PC-9 (cell line): Measurements from ENCODE around the gene S100A4. TPM values are rescaled to one million over a fixed set of nuclear protein-coding genes. Genes with fewer than 3 reads are reported as not detected.

Source experiments
- BruUV-seq: library from RNA; stranded (reverse); fragments of 400-500 nt; replicated peaks from 2 replicates; lab custom pipeline; 2021; lab: Mats Ljungman, UMichigan
- CTCF ChIA-PET: fragments of 300-600 bp; sonication (Branson Sonifier 250); formaldehyde crosslinking; loops from one replicate; lab custom pipeline; 2022; ENCODE audit warnings: antibody characterized with exemption; lab: Charles Lee
- POLR2A ChIA-PET: fragments of 300-600 bp; sonication (Branson Sonifier 250); formaldehyde crosslinking; loops from one replicate; lab custom pipeline; 2022; ENCODE audit warnings: antibody characterized with exemption; ENCODE audit not compliant: unreplicated experiment; lab: Charles Lee
- DNase-seq, 2 experiments: peaks; one replicate each; pipeline versions ENCODE4 v3.0.0 to v3.0.0-alpha.2; 2015 to 2022; ENCODE audit warnings: mixed read lengths in 1 of 2
- H2AFZ ChIP-seq: fragments of 200-600 bp; sonication (generic); 2 replicates; pipeline ENCODE4 v1.8.1; 2017; ENCODE audit warnings: antibody characterized with exemption
- H3F3A ChIP-seq: fragments of 200-600 bp; sonication (generic); 2 replicates; pipeline ENCODE4 v1.8.1; 2017; ENCODE audit warnings: antibody characterized with exemption, mild to moderate bottlenecking, low read depth; ENCODE audit not compliant: insufficient read depth
- H3K27ac ChIP-seq: fragments of 200-600 bp; sonication (generic); 2 replicates; pipeline ENCODE4 v1.6.1; 2016; ENCODE audit warnings: mixed run types
- H3K27me3 ChIP-seq: fragments of 200-600 bp; sonication (generic); 2 replicates; pipeline ENCODE4 v1.6.1; 2016; ENCODE audit warnings: low read depth, mixed run types; ENCODE audit not compliant: insufficient read depth
- H3K36me3 ChIP-seq: fragments of 200-600 bp; sonication (generic); 2 replicates; pipeline ENCODE4 v1.6.1; 2016; ENCODE audit warnings: low read depth, mixed run types
- H3K4me1 ChIP-seq: fragments of 200-600 bp; sonication (generic); replicated peaks from 2 replicates; pipeline ENCODE4 v1.6.1; 2016; ENCODE audit warnings: mixed run types; ENCODE audit not compliant: insufficient read depth
- H3K4me2 ChIP-seq: fragments of 200-600 bp; sonication (generic); 2 replicates; pipeline ENCODE4 v1.6.1; 2017; ENCODE audit warnings: mixed run types
- H3K4me3 ChIP-seq: fragments of 200-600 bp; sonication (generic); 2 replicates; pipeline ENCODE4 v1.6.1; 2016; ENCODE audit warnings: mixed run types
- H3K79me2 ChIP-seq: fragments of 200-600 bp; sonication (generic); 2 replicates; pipeline ENCODE4 v1.6.1; 2017; ENCODE audit warnings: low read depth, mixed run types
- H3K9me2 ChIP-seq: fragments of 200-600 bp; sonication (generic); 2 replicates; pipeline ENCODE4 v1.8.1; 2017; ENCODE audit warnings: mild to moderate bottlenecking; ENCODE audit not compliant: insufficient read depth
- H3K9me3 ChIP-seq: fragments of 200-600 bp; sonication (generic); 2 replicates; pipeline ENCODE4 v1.8.1; 2016; ENCODE audit warnings: low read depth; ENCODE audit not compliant: insufficient read depth
- H4K20me1 ChIP-seq: fragments of 200-600 bp; sonication (generic); 2 replicates; pipeline ENCODE4 v1.8.1; 2017; ENCODE audit not compliant: insufficient read depth
- CTCF ChIP-seq: fragments of 200-600 bp; sonication (generic); conservative IDR thresholded peaks from 2 replicates; pipeline ENCODE4 v1.6.1; 2017; ENCODE audit warnings: mixed run types, antibody characterized with exemption, mild to moderate bottlenecking, moderate library complexity
- EZH2 ChIP-seq: fragments of 200-600 bp; sonication (generic); IDR thresholded peaks from 2 replicates; pipeline ENCODE4 v1.8.0; 2017; ENCODE audit warnings: antibody characterized with exemption, low read depth
- intact Hi-C: fragments of 100-400 bp; cut with micrococcal nuclease; formaldehyde crosslinking; loops from one replicate; pipeline ENCODE4 v1.10.0; 2022; ENCODE audit not compliant: unreplicated experiment
- total RNA-seq: library from RNA; stranded (reverse); gene quantifications from 2 replicates; pipeline ENCODE4 v1.2.3, GENCODE V29; 2021

Gene S100A4
- total RNA-seq, 1 experiment from 2014 or later: 303 TPM

- H3K79me2 ChIP-seq: no peaks in the 10 kb centered on the region
- CTCF ChIA-PET: no interaction called here
- H3K36me3 ChIP-seq: no peaks in the 10 kb centered on the region
- intact Hi-C loops: loop anchor here (10.0 kb wide), 1 partner anchor 403 kb away; the partner anchor contains the start of genes CREB3L4 and SLC39A1
- DNase-seq: no peak
- no peak overlapping the region for H3K4me3 ChIP-seq
- peaks cover 32% of the 10 kb centered on the region for H3K4me1 ChIP-seq
- POLR2A ChIA-PET: no interaction called here
- H3F3A ChIP-seq: peaks cover 25% of the 10 kb centered on the region
- H2AFZ ChIP-seq: no peak overlapping the region
- H3K9me3 ChIP-seq: no peaks in the 10 kb centered on the region
- H3K4me2 ChIP-seq: no peak overlapping the region
- no peaks in the 10 kb centered on the region for H3K9me2 ChIP-seq
- no peak for TF ChIP-seq EZH2
- TF ChIP-seq CTCF: no peak
- H4K20me1 ChIP-seq: no peaks in the 10 kb centered on the region
- no peak overlapping the region for H3K27ac ChIP-seq
- no peaks in the 10 kb centered on the region for H3K27me3 ChIP-seq
- no TSS peak for BruUV-seq
Measured at GRCh38 chr1:153561466-153561985, 15.9 kb upstream of the S100A4 start.

GRCh38 chr1:153560771-153561465 is 15.3 kb upstream of the S100A4 start:
- no TSS peak for BruUV-seq
- H3K27me3 ChIP-seq: no peaks in the 10 kb centered on the region
- H3K9me3 ChIP-seq: no peaks in the 10 kb centered on the region
- H3K9me2 ChIP-seq: no peaks in the 10 kb centered on the region
- no peak for DNase-seq
- H3K79me2 ChIP-seq: no peaks in the 10 kb centered on the region
- no peaks in the 10 kb centered on the region for H4K20me1 ChIP-seq
- H3K4me3 ChIP-seq: no peak overlapping the region
- intact Hi-C loops: loop anchor here (10.0 kb wide), 1 partner anchor 404 kb away; the partner anchor contains the start of genes CREB3L4 and SLC39A1
- peaks cover 23% of the 10 kb centered on the region for H3F3A ChIP-seq
- H3K36me3 ChIP-seq: no peaks in the 10 kb centered on the region
- ChIA-PET POLR2A (interaction anchor here (0.6 kb wide), 1 partner anchor 9 kb away, joined by 4 read pairs; no protein-coding TSS in a partner anchor), CTCF (interaction anchor here (0.5 kb wide), 1 partner anchor 437 kb away, joined by 4 read pairs; no protein-coding TSS in a partner anchor)
- H2AFZ ChIP-seq: no peak overlapping the region
- TF ChIP-seq EZH2 (no peak), CTCF (no peak)
- H3K4me1 ChIP-seq: peaks cover 27% of the 10 kb centered on the region
- no peak overlapping the region for H3K27ac ChIP-seq
- H3K4me2 ChIP-seq: no peak overlapping the region

GRCh38 chr1:153560241-153560640 is 14.6 kb upstream of the S100A4 start:
- H3K4me3 ChIP-seq: no peak overlapping the region
- TF ChIP-seq EZH2 (no peak), CTCF (no peak)
- no peaks in the 10 kb centered on the region for H4K20me1 ChIP-seq
- POLR2A ChIA-PET: interaction anchor here (0.6 kb wide), 1 partner anchor 9 kb away, joined by 4 read pairs; no protein-coding TSS in a partner anchor
- intact Hi-C loops: loop anchor here (10.0 kb wide), 1 partner anchor 405 kb away; the partner anchor contains the start of genes CREB3L4 and SLC39A1
- H3K9me3 ChIP-seq: no peaks in the 10 kb centered on the region
- H3K9me2 ChIP-seq: no peaks in the 10 kb centered on the region
- peaks cover 20% of the 10 kb centered on the region for H3K4me1 ChIP-seq
- BruUV-seq: no TSS peak
- CTCF ChIA-PET: interaction anchor here (0.5 kb wide), 1 partner anchor 437 kb away, joined by 4 read pairs; no protein-coding TSS in a partner anchor
- no peaks in the 10 kb centered on the region for H3K36me3 ChIP-seq
- H3K4me2 ChIP-seq: no peak overlapping the region
- H3K27me3 ChIP-seq: no peaks in the 10 kb centered on the region
- H3K27ac ChIP-seq: no peak overlapping the region
- H3F3A ChIP-seq: peaks cover 17% of the 10 kb centered on the region
- no peaks in the 10 kb centered on the region for H3K79me2 ChIP-seq
- DNase-seq: no peak
- no peak overlapping the region for H2AFZ ChIP-seq
